K562 (cell line): Measurements from ENCODE around the gene PRKRIP1. TPM values are rescaled to one million over a fixed set of nuclear protein-coding genes. Genes with fewer than 3 reads are reported as not detected.
"Not testable (repeated sequence)": the region's sequence is repeated elsewhere in the genome, so short reads cannot be mapped to it uniquely, and the experiment has no call there.

Source experiments
- ATAC-seq: fragments of 200-7000 bp; cut with Tn5 transposase; 3 replicates; pipeline ENCODE4 v1.9.1; 2020; ENCODE audit warnings: moderate library complexity
- BruUV-seq: library from RNA; stranded (reverse); fragments of 400-500 nt; replicated peaks from 2 replicates; lab custom pipeline; 2021; lab: Mats Ljungman, UMichigan
- CTCF ChIA-PET: fragments of 300-600 bp; formaldehyde crosslinking; extraction: SDS; loops from one replicate; lab custom pipeline; 2021; ENCODE audit warnings: low intra/inter-chr PET ratio; lab: Yijun Ruan, JAX
- POLR2A ChIA-PET: fragments of 300-600, 350-650 bp; sonication (Branson Sonifier 250); formaldehyde crosslinking; extraction: SDS; loops from one replicate; lab custom pipeline; 2021; ENCODE audit warnings: antibody characterized with exemption, inconsistent platforms; lab: Yijun Ruan, JAX
- DNase-seq, 4 experiments: peaks; one replicate each; pipeline versions ENCODE4 v3.0.0 to v3.0.0-alpha.2; 2011 to 2018; ENCODE audit warnings: low spot score in 3 of 4, mixed read lengths in 3 of 4; ENCODE audit errors: extremely low read depth in 1 of 4
- FAIRE-seq: peaks from 2 replicates; lab custom pipeline; 2011; peaks lifted over from hg19 to GRCh38; lab: Jason Lieb, UNC
- H2AFZ ChIP-seq: 2 replicates; pipeline ENCODE4 v1.6.0; 2011; ENCODE audit warnings: low read depth, low read length, control low read depth, inconsistent platforms
- H3K27ac ChIP-seq: fragments of 200-600 bp; 3 replicates; pipeline ENCODE4 v1.8.0; 2011; ENCODE audit warnings: low read depth, mild to moderate bottlenecking, control low read depth, inconsistent platforms, low read length, moderate library complexity, mixed read lengths; ENCODE audit errors: extremely low read depth
- H3K27me3 ChIP-seq, 2 experiments: fragments of 300-600 bp in 1 of 2; 2 replicates in 1 of 2; 3 replicates in 1 of 2; pipeline versions ENCODE4 v1.6.0 to v1.8.0; 2011; ENCODE audit warnings: inconsistent platforms in 2 of 2, low read length in 2 of 2, mild to moderate bottlenecking in 1 of 2, mixed read lengths in 1 of 2, moderate library complexity in 1 of 2; ENCODE audit not compliant: control insufficient read depth in 2 of 2, insufficient read depth in 2 of 2
- H3K36me3 ChIP-seq: fragments of 300-600 bp; 3 replicates; pipeline ENCODE4 v1.8.0; 2011; ENCODE audit warnings: mild to moderate bottlenecking, low read length, inconsistent platforms; ENCODE audit not compliant: control insufficient read depth, insufficient read depth
- H3K4me1 ChIP-seq, 2 experiments: fragments of 200-600 bp in 1 of 2; replicated peaks in 1 of 2; 2 replicates in 1 of 2; 3 replicates in 1 of 2; pipeline versions ENCODE4 v1.5.1 to v1.8.0; 2011; ENCODE audit warnings: inconsistent platforms in 2 of 2, low read length in 2 of 2, mild to moderate bottlenecking in 1 of 2, mixed read lengths in 1 of 2, moderate library complexity in 1 of 2; ENCODE audit not compliant: control insufficient read depth in 2 of 2, insufficient read depth in 2 of 2
- H3K4me2 ChIP-seq: 2 replicates; pipeline ENCODE4 v1.6.1; 2011; ENCODE audit warnings: low read length, control low read depth, inconsistent platforms, mixed read lengths; ENCODE audit not compliant: insufficient read depth
- H3K4me3 ChIP-seq: fragments of 200-600 bp; sonication (generic), shearing (Covaris generic); 2 replicates; pipeline ENCODE4 v1.5.1; 2016; ENCODE audit warnings: control low read depth, inconsistent platforms
- H3K79me2 ChIP-seq: fragments of 200-600 bp; 3 replicates; pipeline ENCODE4 v1.8.0; 2011; ENCODE audit warnings: low read length, inconsistent platforms; ENCODE audit not compliant: control insufficient read depth, insufficient read depth
- H3K9ac ChIP-seq, 2 experiments: 2 replicates each; pipeline versions ENCODE4 v1.6.0 to v1.6.1; 2011; ENCODE audit warnings: low read depth in 2 of 2, low read length in 2 of 2, control low read depth in 1 of 2, inconsistent platforms in 1 of 2, mild to moderate bottlenecking in 1 of 2, mixed read lengths in 1 of 2; ENCODE audit not compliant: insufficient read depth in 1 of 2
- H3K9me1 ChIP-seq: one replicate; pipeline ENCODE4 v1.6.0; 2011; ENCODE audit warnings: inconsistent platforms, mild to moderate bottlenecking, low read length, moderate library complexity; ENCODE audit not compliant: control insufficient read depth, insufficient read depth
- H3K9me3 ChIP-seq: replicated peaks from 2 replicates; pipeline ENCODE4 v1.5.1; 2011; ENCODE audit warnings: low read depth, low read length, inconsistent platforms; ENCODE audit not compliant: control insufficient read depth, insufficient read depth
- H4K20me1 ChIP-seq: replicated peaks from 2 replicates; pipeline ENCODE4 v1.6.1; 2011; ENCODE audit warnings: low read length, inconsistent platforms, mixed read lengths; ENCODE audit not compliant: control insufficient read depth, insufficient read depth
- MGA ChIP-seq: fragments of 450-650 bp; IDR thresholded peaks from 2 replicates; pipeline ENCODE4 v1.6.1; 2016; ENCODE audit warnings: mild to moderate bottlenecking, moderate library complexity
- WGBS: fragments of 100-300 bp; shearing (Covaris generic); methylation state at CpG from one replicate; pipeline ENCODE4 v1.1.6; 2016; ENCODE audit warnings: low coverage, mixed read lengths; ENCODE audit not compliant: insufficient coverage; ENCODE audit errors: missing lambda C conversion rate; 5-methylcytosine and 5-hydroxymethylcytosine counted together
- in situ Hi-C: fragments of 300-500 bp; cut with MboI; formaldehyde crosslinking; loops from 4 replicates; pipeline ENCODE4 v1.15.0; 2018; ENCODE audit warnings: inconsistent platforms, mixed read lengths
- intact Hi-C: fragments of 100-400 bp; cut with micrococcal nuclease; formaldehyde crosslinking; loops from 2 replicates; pipeline ENCODE4 v1.14.2; 2022
- polyA plus RNA-seq, 8 experiments: library from polyadenylated mRNA; depleted of rRNA in 4 of 8; stranded (reverse) in 5 of 8; unstranded in 3 of 8; fragments of >200 nt; fragmentation: Nextera tagmentation in 2 of 8; fragmentation: Illumina TruSeq in 1 of 8; extraction: Ambion mirVana in 2 of 8; extraction: Trizol in 1 of 8; gene quantifications; 2 replicates each; pipeline versions ENCODE4 v1.2.1 to v1.2.3, GENCODE V29; 2011 to 2014; ENCODE audit warnings: inconsistent platforms in 1 of 8, missing spikeins in 1 of 8
- total RNA-seq, 7 experiments: library from RNA; depleted of rRNA in 6 of 7; stranded (reverse); fragments of >200 nt in 6 of 7; fragmentation: Illumina TruSeq in 2 of 7; extraction: Trizol in 2 of 7; gene quantifications; 2 replicates each; pipeline versions ENCODE4 v1.2.1 to v1.2.3, GENCODE V29; 2011 to 2021; ENCODE audit warnings: low replicate concordance in 1 of 7

The PRKRIP1 gene
- total and polyA plus RNA-seq, 9 of the 15 experiments (the other 6 are each of a cell fraction or from before 2014, with no cell fraction given) = 14.9 to 52.1 (median 19.8) TPM

- TF ChIP-seq MGA = peak; percentile 22; the same call in 1 of the 2 replicates
These were observed 31.7 kb upstream of the PRKRIP1 start (continued) for GRCh38 chr7:102364394-102364886.

- H3K27me3 ChIP-seq, POLR2A ChIA-PET, H2AFZ ChIP-seq, H4K20me1 ChIP-seq, H3K9ac ChIP-seq, H3K4me3 ChIP-seq, CTCF ChIA-PET, H3K4me1 ChIP-seq, ATAC-seq, DNase-seq, H3K27ac ChIP-seq, intact Hi-C loops, H3K9me3 ChIP-seq, H3K4me2 ChIP-seq, BruUV-seq, in situ Hi-C loops, FAIRE-seq, H3K9me1 ChIP-seq: not testable (repeated sequence)
- WGBS = 25% methylated on average over 6 of the region's 7 CpGs
- peaks cover 18% of the 10 kb centered on the region; the same call in 2 of the 3 replicates for H3K36me3 ChIP-seq
- H3K79me2 ChIP-seq = peaks cover 38% of the 10 kb centered on the region
These were observed 30.8 kb upstream of the PRKRIP1 start for GRCh38 chr7:102365390-102365789.

GRCh38 chr7:102370038-102370437 is 26.1 kb upstream of the PRKRIP1 start:
- H3K9me3 ChIP-seq, in situ Hi-C loops, H2AFZ ChIP-seq, H3K4me2 ChIP-seq, H3K9me1 ChIP-seq, H3K9ac ChIP-seq, POLR2A ChIA-PET, H3K4me1 ChIP-seq, H3K4me3 ChIP-seq, CTCF ChIA-PET, BruUV-seq, H4K20me1 ChIP-seq, ATAC-seq, H3K27me3 ChIP-seq, intact Hi-C loops, H3K27ac ChIP-seq, FAIRE-seq, DNase-seq: not testable (repeated sequence)
- H3K36me3 ChIP-seq = peaks cover 31% of the 10 kb centered on the region; the same call in 2 of the 3 replicates
- H3K79me2 ChIP-seq = peaks cover 40% of the 10 kb centered on the region
